ENCODE results near the gene UBE2R2. TPM values are rescaled to one million over a fixed set of nuclear protein-coding genes. Genes with fewer than 3 reads are reported as not detected.
"Not testable (repeated sequence)": the region's sequence is repeated elsewhere in the genome, so short reads cannot be mapped to it uniquely, and the experiment has no call there.

UBE2R2 gene
- polyA plus RNA-seq, 4 donors, result 58.5 to 74.0 (median 64.9) TPM

GRCh38 chr9:33798545-33798944 is 18.4 kb upstream of the UBE2R2 start:
- no peak for DNase-seq (ENCODE audit: low read depth in 4 of 4, low spot score in 3 of 4)

- no peak for DNase-seq (ENCODE audit: low read depth in 4 of 4, low spot score in 3 of 4)
Observed at GRCh38 chr9:33799928-33800704, 16.8 kb upstream of the UBE2R2 start.

GRCh38 chr9:33800886-33801285 is 16.1 kb upstream of the UBE2R2 start:
- DNase-seq (ENCODE audit: low read depth in 4 of 4, low spot score in 3 of 4), result no peak

GRCh38 chr9:33801943-33802500 is 14.9 kb upstream of the UBE2R2 start:
- DNase-seq (ENCODE audit: low read depth in 4 of 4, low spot score in 3 of 4), result not testable (repeated sequence)

- not testable (repeated sequence) for DNase-seq (ENCODE audit: low read depth in 4 of 4, low spot score in 3 of 4)
Observed at GRCh38 chr9:33804196-33804595, 12.8 kb upstream of the UBE2R2 start.

- DNase-seq (ENCODE audit: low read depth in 4 of 4, low spot score in 3 of 4), result not testable (repeated sequence)
Observed at GRCh38 chr9:33807156-33807555, 9.8 kb upstream of the UBE2R2 start.

GRCh38 chr9:33808979-33809322 is 8.0 kb upstream of the UBE2R2 start:
- DNase-seq (ENCODE audit: low read depth in 4 of 4, low spot score in 3 of 4), result not testable (repeated sequence)

GRCh38 chr9:33809506-33809905 is 7.5 kb upstream of the UBE2R2 start:
- DNase-seq (ENCODE audit: low read depth in 4 of 4, low spot score in 3 of 4), result no peak

- peak in 1 of 4 donors; percentile 18 for DNase-seq (ENCODE audit: low read depth in 4 of 4, low spot score in 3 of 4)
Observed at GRCh38 chr9:33813712-33814641, 3.0 kb upstream of the UBE2R2 start.

GRCh38 chr9:33815781-33816180 is 1.2 kb upstream of the UBE2R2 start:
- no peak for DNase-seq (ENCODE audit: low read depth in 4 of 4, low spot score in 3 of 4)

GRCh38 chr9:33817327-33818166 is 587 bp downstream of the UBE2R2 start:
- peak in 2 of 4 donors; percentile 41 to 47 for DNase-seq (ENCODE audit: low read depth in 4 of 4, low spot score in 3 of 4)

- no peak for DNase-seq (ENCODE audit: low read depth in 4 of 4, low spot score in 3 of 4)
Observed at GRCh38 chr9:33818167-33818846, 1.3 kb downstream of the UBE2R2 start.

- no peak for DNase-seq (ENCODE audit: low read depth in 4 of 4, low spot score in 3 of 4)
Observed at GRCh38 chr9:33818847-33819500, 2.0 kb downstream of the UBE2R2 start.

GRCh38 chr9:33820231-33820745 is 3.3 kb downstream of the UBE2R2 start:
- DNase-seq (ENCODE audit: low read depth in 4 of 4, low spot score in 3 of 4), result no peak

GRCh38 chr9:33823801-33824200 is 6.8 kb downstream of the UBE2R2 start:
- no peak for DNase-seq (ENCODE audit: low read depth in 4 of 4, low spot score in 3 of 4)

- DNase-seq (ENCODE audit: low read depth in 4 of 4, low spot score in 3 of 4), result not testable (repeated sequence)
Observed at GRCh38 chr9:33827285-33827684, 10.3 kb downstream of the UBE2R2 start.

GRCh38 chr9:33829641-33830230 is 12.8 kb downstream of the UBE2R2 start:
- DNase-seq (ENCODE audit: low read depth in 4 of 4, low spot score in 3 of 4), result not testable (repeated sequence)

- no peak for DNase-seq (ENCODE audit: low read depth in 4 of 4, low spot score in 3 of 4)
Observed at GRCh38 chr9:33835625-33836260, 18.8 kb downstream of the UBE2R2 start.

Data from left renal pelvis (tissue), 4 donors.